Measurements from ENCODE around the gene IGSF9. TPM values are rescaled to one million over a fixed set of nuclear protein-coding genes. Genes with fewer than 3 reads are reported as not detected.

Gene IGSF9
- total RNA-seq, 1 donor from 2014 or later: 24.5 TPM

- Mint-ChIP-seq H3K27ac (ENCODE audit: unreplicated experiment) (no peak overlapping the region), H3K4me3 (no peak overlapping the region), H3K9me3 (no peaks in the 10 kb centered on the region), H3K4me1 (peaks cover 9% of the 10 kb centered on the region), H3K36me3 (ENCODE audit: low read depth) (no peaks in the 10 kb centered on the region), H3K27me3 (ENCODE audit: low read depth) (peaks cover 33% of the 10 kb centered on the region)
- no peak for DNase-seq (ENCODE audit: low read depth, low spot score)
- no peak for TF ChIP-seq CTCF (conservative IDR thresholded peaks at IDR 0.05)
Measured at GRCh38 chr1:159889202-159889601, 56.2 kb downstream of the IGSF9 start.

- TF ChIP-seq CTCF (conservative IDR thresholded peaks at IDR 0.05): no peak
- Mint-ChIP-seq H3K9me3 (no peaks in the 10 kb centered on the region), H3K4me3 (no peak overlapping the region), H3K36me3 (ENCODE audit: low read depth) (no peaks in the 10 kb centered on the region), H3K4me1 (no peaks in the 10 kb centered on the region), H3K27me3 (ENCODE audit: low read depth) (peaks cover 19% of the 10 kb centered on the region), H3K27ac (ENCODE audit: unreplicated experiment) (no peak overlapping the region)
- DNase-seq (ENCODE audit: low read depth, low spot score): no peak
Measured at GRCh38 chr1:159884296-159884695, 61.1 kb downstream of the IGSF9 start.

GRCh38 chr1:159883134-159883533 lies 62.3 kb downstream of the IGSF9 start:
- no peaks in the 10 kb centered on the region for H3K4me1 Mint-ChIP-seq
- no peak for DNase-seq (ENCODE audit: low read depth, low spot score)
- H3K36me3 Mint-ChIP-seq (ENCODE audit: low read depth): no peaks in the 10 kb centered on the region
- H3K4me3 Mint-ChIP-seq: no peak overlapping the region
- H3K27me3 Mint-ChIP-seq (ENCODE audit: low read depth): peaks cover 24% of the 10 kb centered on the region
- no peak overlapping the region for H3K27ac Mint-ChIP-seq (ENCODE audit: unreplicated experiment)
- no peaks in the 10 kb centered on the region for H3K9me3 Mint-ChIP-seq
- TF ChIP-seq CTCF (conservative IDR thresholded peaks at IDR 0.05): no peak

GRCh38 chr1:159882527-159882862 lies 62.9 kb downstream of the IGSF9 start:
- H3K9me3 Mint-ChIP-seq: no peaks in the 10 kb centered on the region
- H3K4me1 Mint-ChIP-seq: no peaks in the 10 kb centered on the region
- H3K27ac Mint-ChIP-seq (ENCODE audit: unreplicated experiment): no peak overlapping the region
- H3K4me3 Mint-ChIP-seq: no peak overlapping the region
- TF ChIP-seq CTCF (conservative IDR thresholded peaks at IDR 0.05): no peak
- DNase-seq (ENCODE audit: low read depth, low spot score): no peak
- H3K36me3 Mint-ChIP-seq (ENCODE audit: low read depth): no peaks in the 10 kb centered on the region
- H3K27me3 Mint-ChIP-seq (ENCODE audit: low read depth): peaks cover 21% of the 10 kb centered on the region

GRCh38 chr1:159881622-159882526 lies 63.5 kb downstream of the IGSF9 start:
- Mint-ChIP-seq H3K4me1 (no peaks in the 10 kb centered on the region), H3K4me3 (no peak overlapping the region), H3K36me3 (ENCODE audit: low read depth) (no peaks in the 10 kb centered on the region), H3K9me3 (no peaks in the 10 kb centered on the region), H3K27ac (ENCODE audit: unreplicated experiment) (no peak overlapping the region), H3K27me3 (ENCODE audit: low read depth) (peaks cover 21% of the 10 kb centered on the region)
- no peak for DNase-seq (ENCODE audit: low read depth, low spot score)
- TF ChIP-seq CTCF (conservative IDR thresholded peaks at IDR 0.05): no peak
